Endothelial cell of umbilical vein (primary cell): ENCODE measurements around the gene NEMP1. TPM values are rescaled to one million over a fixed set of nuclear protein-coding genes. Genes with fewer than 3 reads are reported as not detected.

Experiments used
- BruUV-seq: library from RNA; stranded (reverse); fragments of 400-500 nt; replicated peaks from 2 replicates; lab custom pipeline; 2021; lab: Mats Ljungman, UMichigan
- CTCF ChIA-PET: fragments of 300-600, 350-600 bp; sonication (Branson Sonifier 250); formaldehyde crosslinking; loops from one replicate; lab custom pipeline; 2021; ENCODE audit warnings: antibody characterized with exemption, inconsistent platforms; lab: Charles Lee
- POLR2A ChIA-PET: fragments of 300-600, 350-600 bp; sonication (Branson Sonifier 250); formaldehyde crosslinking; loops from one replicate; lab custom pipeline; 2021; ENCODE audit warnings: antibody characterized with exemption, inconsistent platforms; lab: Charles Lee
- DNase-seq: peaks from one replicate; pipeline ENCODE4 v3.0.0-alpha.2; 2011; ENCODE audit warnings: low read depth, low spot score
- FAIRE-seq: peaks from 2 replicates; lab custom pipeline; 2011; peaks lifted over from hg19 to GRCh38; lab: Jason Lieb, UNC
- H2AFZ ChIP-seq: 2 replicates; pipeline ENCODE4 v1.6.0; 2012; ENCODE audit warnings: low read depth, low read length, control low read depth, inconsistent platforms
- H3K27ac ChIP-seq: 2 replicates; pipeline ENCODE4 v1.5.1; 2011; ENCODE audit warnings: low read depth, mild to moderate bottlenecking, control low read depth, low read length, moderate library complexity; ENCODE audit not compliant: insufficient read depth
- H3K27me3 ChIP-seq, 2 experiments: 2 replicates each; pipeline versions ENCODE4 v1.6.0 to v1.6.1; 2011; ENCODE audit warnings: low read length in 2 of 2, mixed read lengths in 1 of 2; ENCODE audit not compliant: control insufficient read depth in 2 of 2, insufficient read depth in 2 of 2
- H3K36me3 ChIP-seq, 2 experiments: 2 replicates in 1 of 2; 3 replicates in 1 of 2; pipeline ENCODE4 v1.5.1; 2011; ENCODE audit warnings: low read length in 2 of 2, mild to moderate bottlenecking in 1 of 2, moderate library complexity in 1 of 2; ENCODE audit not compliant: control insufficient read depth in 2 of 2, insufficient read depth in 2 of 2; ENCODE audit errors: extremely low read depth in 1 of 2
- H3K4me1 ChIP-seq: 3 replicates; pipeline ENCODE4 v1.5.1; 2011; ENCODE audit warnings: mild to moderate bottlenecking, low read length; ENCODE audit not compliant: control insufficient read depth, insufficient read depth; ENCODE audit errors: extremely low read depth
- H3K4me2 ChIP-seq: 2 replicates; pipeline ENCODE4 v1.6.1; 2011; ENCODE audit warnings: low read length, control low read depth, mixed read lengths; ENCODE audit not compliant: insufficient read depth
- H3K4me3 ChIP-seq, 3 experiments: fragments of 200-600 bp in 1 of 3; sonication (generic), shearing (Covaris generic) in 1 of 3; replicated peaks in 1 of 3; 2 replicates each; pipeline ENCODE4 v1.5.1; 2011 to 2016; ENCODE audit warnings: control low read depth in 3 of 3, low read length in 3 of 3, mild to moderate bottlenecking in 2 of 3, inconsistent platforms in 1 of 3, low read depth in 1 of 3, moderate library complexity in 1 of 3; ENCODE audit not compliant: insufficient read depth in 1 of 3
- H3K79me2 ChIP-seq: 2 replicates; pipeline ENCODE4 v1.6.0; 2012; ENCODE audit warnings: low read length, inconsistent platforms; ENCODE audit not compliant: control insufficient read depth, insufficient read depth
- H3K9ac ChIP-seq: replicated peaks from 2 replicates; pipeline ENCODE3; 2011; ENCODE audit warnings: low read length, control low read depth; ENCODE audit not compliant: insufficient read depth; ENCODE audit errors: extremely low read depth
- H3K9me1 ChIP-seq: replicated peaks from 3 replicates; pipeline ENCODE4 v1.6.0; 2011; ENCODE audit warnings: mild to moderate bottlenecking, low read length; ENCODE audit not compliant: control insufficient read depth, insufficient read depth; ENCODE audit errors: extremely low read depth
- H3K9me3 ChIP-seq: replicated peaks from 2 replicates; pipeline ENCODE4 v1.5.1; 2012; ENCODE audit warnings: low read length, inconsistent platforms; ENCODE audit not compliant: control insufficient read depth, insufficient read depth
- H4K20me1 ChIP-seq: replicated peaks from 2 replicates; pipeline ENCODE3; 2011; ENCODE audit warnings: mild to moderate bottlenecking, low read length; ENCODE audit not compliant: control insufficient read depth, insufficient read depth; ENCODE audit errors: extremely low read depth
- CTCF ChIP-seq, 2 donors: IDR thresholded peaks; 1 replicate in 1 of 2; 2 replicates in 1 of 2; pipeline ENCODE4 v1.5.1; 2011; ENCODE audit warnings: low read length in 2 of 2, mild to moderate bottlenecking in 2 of 2, moderate library complexity in 2 of 2, control low read depth in 1 of 2, inconsistent platforms in 1 of 2, low read depth in 1 of 2; ENCODE audit not compliant: insufficient read depth in 1 of 2; ENCODE audit errors: extremely low read depth in 1 of 2
- EZH2 ChIP-seq: IDR thresholded peaks from 2 replicates; pipeline ENCODE4 v1.6.1; 2012; ENCODE audit warnings: borderline replicate concordance, low read depth, mild to moderate bottlenecking, moderate library complexity, low read length, inconsistent platforms; ENCODE audit not compliant: severe bottlenecking
- FOS ChIP-seq: IDR thresholded peaks from 2 replicates; pipeline ENCODE4 v1.6.1; 2011; ENCODE audit warnings: mild to moderate bottlenecking, low read length, moderate library complexity, borderline replicate concordance; ENCODE audit not compliant: insufficient read depth
- GATA2 ChIP-seq: IDR thresholded peaks from 2 replicates; pipeline ENCODE4 v1.7.0; 2011; ENCODE audit warnings: low read depth, mild to moderate bottlenecking, moderate library complexity, mixed read lengths, low read length; ENCODE audit not compliant: insufficient read length, insufficient read depth
- JUN ChIP-seq: IDR thresholded peaks from 2 replicates; pipeline ENCODE4 v1.6.1; 2011; ENCODE audit warnings: borderline replicate concordance, low read depth; ENCODE audit not compliant: insufficient read length, insufficient read depth
- MAX ChIP-seq: IDR thresholded peaks from 2 replicates; pipeline ENCODE4 v1.6.1; 2011; ENCODE audit not compliant: insufficient read depth, insufficient read length
- MYC ChIP-seq: IDR thresholded peaks from one replicate; pipeline ENCODE4 v1.6.1; 2011; ENCODE audit warnings: mild to moderate bottlenecking, low read depth, low read length
- POLR2A ChIP-seq: IDR thresholded peaks from 2 replicates; pipeline ENCODE4 v1.6.1; 2012; ENCODE audit warnings: low read depth, mild to moderate bottlenecking, control low read depth, low read length
- POLR2AphosphoS5 ChIP-seq: IDR thresholded peaks from 2 replicates; pipeline ENCODE4 v1.6.1; 2012; ENCODE audit warnings: low read depth, mild to moderate bottlenecking, control low read depth, low read length, moderate library complexity; ENCODE audit not compliant: insufficient read depth
- dilution Hi-C: fragments of 300-500 bp; cut with MboI; formaldehyde crosslinking; loops from one replicate; pipeline ENCODE4 v1.15.0; 2019; ENCODE audit warnings: low sequenced_read_pairs; ENCODE audit not compliant: extremely low pct_ligation_motif_present
- intact Hi-C: fragments of 100-400 bp; cut with micrococcal nuclease; formaldehyde crosslinking; loops from one replicate; pipeline ENCODE4 v1.10.0; 2022
- polyA plus RNA-seq, 4 experiments: library from polyadenylated mRNA; depleted of rRNA in 3 of 4; stranded (reverse) in 3 of 4; unstranded in 1 of 4; fragments of >200 nt; gene quantifications; 2 replicates each; pipeline versions ENCODE4 v1.2.1 to v1.2.3, GENCODE V29; 2011 to 2012; ENCODE audit warnings: missing spikeins in 1 of 4
- total RNA-seq: library from RNA; stranded (reverse); gene quantifications from 2 replicates; pipeline ENCODE4 v1.2.3, GENCODE V29; 2021

NEMP1 gene
- total and polyA plus RNA-seq, 2 donors (not counting 3 experiments of a cell fraction or from before 2014, with no cell fraction given) = 10.8 to 21.5 TPM

- CTCF ChIA-PET = interaction anchor here (1.1 to 1.8 kb wide), 5 partner anchors 8 to 35 kb away, joined by 3 to 4 read pairs (median 4); no protein-coding TSS in a partner anchor
- H2AFZ ChIP-seq = no peak overlapping the region
- H3K4me2 ChIP-seq = no peak overlapping the region
- H3K36me3 ChIP-seq = peaks cover 4 to 34% of the 10 kb centered on the region in 2 experiments
- H3K4me3 ChIP-seq = no peak overlapping the region
- FAIRE-seq = no peak
- H3K9ac ChIP-seq = no peak overlapping the region
- TF ChIP-seq EZH2 (no peak), GATA2 (no peak), POLR2A (no peak), POLR2AphosphoS5 (no peak), FOS (no peak), MYC (no peak), JUN (no peak), MAX (no peak), CTCF (IDR thresholded peaks at IDR 0.05; ENCODE audit: extremely low read depth in 1 of 2, insufficient read depth in 1 of 2, low read depth in 1 of 2, low read length in 2 of 2) (no peak)
- no peaks in the 10 kb centered on the region for H4K20me1 ChIP-seq
- BruUV-seq = no TSS peak
- peaks cover 2% of the 10 kb centered on the region for H3K79me2 ChIP-seq
- DNase-seq = no peak
- no peaks in the 10 kb centered on the region for H3K9me1 ChIP-seq
- dilution Hi-C loops (no loop called here), intact Hi-C loops (no loop called here)
- H3K4me1 ChIP-seq = peaks cover under 1% of the 10 kb centered on the region
- no peak overlapping the region for H3K27ac ChIP-seq
- POLR2A ChIA-PET = no interaction called here
- no peaks in the 10 kb centered on the region for H3K27me3 ChIP-seq
- H3K9me3 ChIP-seq = no peaks in the 10 kb centered on the region
Observed at GRCh38 chr12:57104292-57104910, 25.8 kb upstream of the NEMP1 start.
